GM23248 (cell line): Measurements from ENCODE around the gene CIT.

Experiments
- EZH2 ChIP-seq: fragments of 200-600 bp; sonication (generic); IDR thresholded peaks from 2 replicates; pipeline ENCODE4 v1.6.1; 2018; ENCODE audit warnings: antibody characterized with exemption, mild to moderate bottlenecking; ENCODE audit not compliant: insufficient read depth, poor library complexity, severe bottlenecking
- EZH2phosphoT487 ChIP-seq: fragments of 200-600 bp; sonication (generic); IDR thresholded peaks from 2 replicates; pipeline ENCODE4 v1.6.1; 2018; ENCODE audit warnings: antibody characterized with exemption, moderate library complexity, mild to moderate bottlenecking, low read depth; ENCODE audit not compliant: insufficient read depth

DNA sequence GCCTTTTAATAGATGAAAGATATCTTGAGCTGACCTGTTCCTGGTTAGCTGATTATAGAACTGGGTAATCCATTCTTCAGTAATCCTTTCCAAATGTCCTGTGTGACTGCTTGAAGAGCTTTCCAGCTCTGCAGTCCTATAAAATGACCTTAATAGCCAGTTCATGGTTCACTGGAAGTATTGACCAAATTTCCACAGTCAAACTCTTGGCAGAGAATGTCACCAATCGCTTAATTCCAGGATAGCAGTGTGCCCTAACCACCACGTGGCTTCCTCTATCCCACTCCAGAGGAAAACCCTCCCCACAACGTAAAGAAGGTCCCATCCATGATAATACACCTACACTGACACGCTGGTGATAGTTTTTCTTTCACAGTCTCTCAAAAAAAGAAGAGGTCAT lies 191.7 kb downstream of the CIT start:
- no peak for TF ChIP-seq EZH2
- TF ChIP-seq EZH2phosphoT487 = no peak
